OCI-LY3 (cell line): ENCODE data around the gene WDR5B.

ENCODE experiments used
- CTCF ChIP-seq: fragments of 200-600, 300-600 bp; sonication (generic); IDR thresholded peaks from 2 replicates; pipeline ENCODE4 v1.5.1; 2014; ENCODE audit warnings: antibody characterized with exemption, low read length, low read depth
- EZH2phosphoT487 ChIP-seq: fragments of 200-600 bp; shearing (Covaris generic); IDR thresholded peaks from 2 replicates; pipeline ENCODE4 v1.6.1; 2018; ENCODE audit warnings: antibody characterized with exemption, mixed run types, low read depth

- TF ChIP-seq CTCF, result no peak
- TF ChIP-seq EZH2phosphoT487, result no peak
Observed at GRCh38 chr3:122410111-122410510, 5.8 kb downstream of the WDR5B start.
